ENCODE measurements around the gene NOTCH3. TPM values are rescaled to one million over a fixed set of nuclear protein-coding genes. Genes with fewer than 3 reads are reported as not detected.

The NOTCH3 gene
- total and polyA plus RNA-seq, 4 donors, result 0.49 to 3.7 (median 2.9) TPM

DNA sequence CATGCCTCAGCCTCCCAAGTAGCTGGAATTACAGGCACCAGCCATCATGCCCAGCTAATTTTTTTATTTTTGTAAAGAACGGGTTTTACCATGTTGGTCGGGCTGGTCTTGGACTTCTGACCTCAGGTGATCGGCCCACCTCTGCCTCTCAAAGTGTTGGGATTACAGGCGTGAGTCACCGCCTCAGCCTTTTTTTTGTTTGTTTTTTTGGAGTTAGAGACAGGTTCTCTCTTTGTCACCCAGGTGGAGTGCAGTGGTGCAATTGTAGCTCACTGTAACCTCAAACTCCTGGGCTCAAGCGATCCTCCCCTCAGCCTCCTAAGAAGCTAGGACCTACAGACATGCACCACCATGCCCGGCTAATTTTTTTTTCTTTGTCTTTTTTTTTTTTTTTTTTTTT is 15.6 kb upstream of the NOTCH3 start:
- Histone ChIP-seq H3K4me3 (ENCODE audit: low read depth in 1 of 3, low read length in 3 of 3) (no peak overlapping the region), H3K36me3 (ENCODE audit: control insufficient read depth in 4 of 4, insufficient read depth in 3 of 4, low read depth in 1 of 4, low read length in 3 of 4) (no peaks in the 10 kb centered on the region), H3K9me3 (ENCODE audit: control insufficient read depth in 4 of 4, low read length in 3 of 4) (no peaks in the 10 kb centered on the region), H3K9ac (ENCODE audit: low read depth in 1 of 2, low read length in 2 of 2) (no peak overlapping the region), H3K4me1 (ENCODE audit: control insufficient read depth in 4 of 4, insufficient read depth in 4 of 4, low read length in 3 of 4) (no peaks in the 10 kb centered on the region), H3K27me3 (ENCODE audit: control insufficient read depth in 4 of 4, insufficient read depth in 4 of 4, low read length in 3 of 4) (no peaks in the 10 kb centered on the region), H3K27ac (ENCODE audit: low read depth in 1 of 2, low read length in 2 of 2) (no peak overlapping the region)
- no peak for DNase-seq (ENCODE audit: low spot score)
- 62% methylated on average over 7 of the region's 7 CpGs for WGBS
- TF ChIP-seq GABPA (IDR thresholded peaks at IDR 0.05 in 1 of 2, conservative IDR thresholded peaks at IDR 0.05 in 1 of 2) (no peak), NR2F2 (IDR thresholded peaks at IDR 0.05) (no peak), TAF1 (conservative IDR thresholded peaks at IDR 0.05) (no peak), HNF4A (conservative IDR thresholded peaks at IDR 0.05) (no peak), RXRA (IDR thresholded peaks at IDR 0.05) (no peak), EGR1 (IDR thresholded peaks at IDR 0.05; ENCODE audit: low read depth in 2 of 2) (no peak), FOXA1 (IDR thresholded peaks at IDR 0.05) (no peak), JUND (IDR thresholded peaks at IDR 0.05) (no peak), HNF4G (IDR thresholded peaks at IDR 0.05) (no peak), FOXA2 (IDR thresholded peaks at IDR 0.05) (no peak), RAD21 (IDR thresholded peaks at IDR 0.05) (no peak), SP1 (IDR thresholded peaks at IDR 0.05) (no peak), YY1 (IDR thresholded peaks at IDR 0.05) (no peak)
- TF ChIP-seq, protein P1, sequence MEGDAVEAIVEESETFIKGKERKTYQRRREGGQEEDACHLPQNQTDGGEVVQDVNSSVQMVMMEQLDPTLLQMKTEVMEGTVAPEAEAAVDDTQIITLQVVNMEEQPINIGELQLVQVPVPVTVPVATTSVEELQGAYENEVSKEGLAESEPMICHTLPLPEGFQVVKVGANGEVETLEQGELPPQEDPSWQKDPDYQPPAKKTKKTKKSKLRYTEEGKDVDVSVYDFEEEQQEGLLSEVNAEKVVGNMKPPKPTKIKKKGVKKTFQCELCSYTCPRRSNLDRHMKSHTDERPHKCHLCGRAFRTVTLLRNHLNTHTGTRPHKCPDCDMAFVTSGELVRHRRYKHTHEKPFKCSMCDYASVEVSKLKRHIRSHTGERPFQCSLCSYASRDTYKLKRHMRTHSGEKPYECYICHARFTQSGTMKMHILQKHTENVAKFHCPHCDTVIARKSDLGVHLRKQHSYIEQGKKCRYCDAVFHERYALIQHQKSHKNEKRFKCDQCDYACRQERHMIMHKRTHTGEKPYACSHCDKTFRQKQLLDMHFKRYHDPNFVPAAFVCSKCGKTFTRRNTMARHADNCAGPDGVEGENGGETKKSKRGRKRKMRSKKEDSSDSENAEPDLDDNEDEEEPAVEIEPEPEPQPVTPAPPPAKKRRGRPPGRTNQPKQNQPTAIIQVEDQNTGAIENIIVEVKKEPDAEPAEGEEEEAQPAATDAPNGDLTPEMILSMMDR (IDR thresholded peaks at IDR 0.05; ENCODE audit: low read depth, low read length, missing input control), result no peak
- TF ChIP-seq, protein P2, sequence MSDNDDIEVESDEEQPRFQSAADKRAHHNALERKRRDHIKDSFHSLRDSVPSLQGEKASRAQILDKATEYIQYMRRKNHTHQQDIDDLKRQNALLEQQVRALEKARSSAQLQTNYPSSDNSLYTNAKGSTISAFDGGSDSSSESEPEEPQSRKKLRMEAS (IDR thresholded peaks at IDR 0.05), result no peak
- TF ChIP-seq, protein P3, sequence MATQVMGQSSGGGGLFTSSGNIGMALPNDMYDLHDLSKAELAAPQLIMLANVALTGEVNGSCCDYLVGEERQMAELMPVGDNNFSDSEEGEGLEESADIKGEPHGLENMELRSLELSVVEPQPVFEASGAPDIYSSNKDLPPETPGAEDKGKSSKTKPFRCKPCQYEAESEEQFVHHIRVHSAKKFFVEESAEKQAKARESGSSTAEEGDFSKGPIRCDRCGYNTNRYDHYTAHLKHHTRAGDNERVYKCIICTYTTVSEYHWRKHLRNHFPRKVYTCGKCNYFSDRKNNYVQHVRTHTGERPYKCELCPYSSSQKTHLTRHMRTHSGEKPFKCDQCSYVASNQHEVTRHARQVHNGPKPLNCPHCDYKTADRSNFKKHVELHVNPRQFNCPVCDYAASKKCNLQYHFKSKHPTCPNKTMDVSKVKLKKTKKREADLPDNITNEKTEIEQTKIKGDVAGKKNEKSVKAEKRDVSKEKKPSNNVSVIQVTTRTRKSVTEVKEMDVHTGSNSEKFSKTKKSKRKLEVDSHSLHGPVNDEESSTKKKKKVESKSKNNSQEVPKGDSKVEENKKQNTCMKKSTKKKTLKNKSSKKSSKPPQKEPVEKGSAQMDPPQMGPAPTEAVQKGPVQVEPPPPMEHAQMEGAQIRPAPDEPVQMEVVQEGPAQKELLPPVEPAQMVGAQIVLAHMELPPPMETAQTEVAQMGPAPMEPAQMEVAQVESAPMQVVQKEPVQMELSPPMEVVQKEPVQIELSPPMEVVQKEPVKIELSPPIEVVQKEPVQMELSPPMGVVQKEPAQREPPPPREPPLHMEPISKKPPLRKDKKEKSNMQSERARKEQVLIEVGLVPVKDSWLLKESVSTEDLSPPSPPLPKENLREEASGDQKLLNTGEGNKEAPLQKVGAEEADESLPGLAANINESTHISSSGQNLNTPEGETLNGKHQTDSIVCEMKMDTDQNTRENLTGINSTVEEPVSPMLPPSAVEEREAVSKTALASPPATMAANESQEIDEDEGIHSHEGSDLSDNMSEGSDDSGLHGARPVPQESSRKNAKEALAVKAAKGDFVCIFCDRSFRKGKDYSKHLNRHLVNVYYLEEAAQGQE (IDR thresholded peaks at IDR 0.05), result no peak
- TF ChIP-seq, protein P4, sequence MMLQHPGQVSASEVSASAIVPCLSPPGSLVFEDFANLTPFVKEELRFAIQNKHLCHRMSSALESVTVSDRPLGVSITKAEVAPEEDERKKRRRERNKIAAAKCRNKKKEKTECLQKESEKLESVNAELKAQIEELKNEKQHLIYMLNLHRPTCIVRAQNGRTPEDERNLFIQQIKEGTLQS (IDR thresholded peaks at IDR 0.05), result no peak
- TF ChIP-seq, protein P5, sequence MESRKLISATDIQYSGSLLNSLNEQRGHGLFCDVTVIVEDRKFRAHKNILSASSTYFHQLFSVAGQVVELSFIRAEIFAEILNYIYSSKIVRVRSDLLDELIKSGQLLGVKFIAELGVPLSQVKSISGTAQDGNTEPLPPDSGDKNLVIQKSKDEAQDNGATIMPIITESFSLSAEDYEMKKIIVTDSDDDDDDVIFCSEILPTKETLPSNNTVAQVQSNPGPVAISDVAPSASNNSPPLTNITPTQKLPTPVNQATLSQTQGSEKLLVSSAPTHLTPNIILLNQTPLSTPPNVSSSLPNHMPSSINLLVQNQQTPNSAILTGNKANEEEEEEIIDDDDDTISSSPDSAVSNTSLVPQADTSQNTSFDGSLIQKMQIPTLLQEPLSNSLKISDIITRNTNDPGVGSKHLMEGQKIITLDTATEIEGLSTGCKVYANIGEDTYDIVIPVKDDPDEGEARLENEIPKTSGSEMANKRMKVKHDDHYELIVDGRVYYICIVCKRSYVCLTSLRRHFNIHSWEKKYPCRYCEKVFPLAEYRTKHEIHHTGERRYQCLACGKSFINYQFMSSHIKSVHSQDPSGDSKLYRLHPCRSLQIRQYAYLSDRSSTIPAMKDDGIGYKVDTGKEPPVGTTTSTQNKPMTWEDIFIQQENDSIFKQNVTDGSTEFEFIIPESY (IDR thresholded peaks at IDR 0.05), result no peak

Data from liver (tissue), 9 donors.